Medulla oblongata (tissue), 1 donor: ENCODE measurements around the gene ATP9B.

Experiments
- DNase-seq: peaks from one replicate; pipeline ENCODE4 v3.0.0-alpha.2; 2015; ENCODE audit errors: extremely low spot score

The ATP9B gene

GRCh38 chr18:79427368-79428225 lies 358.4 kb downstream of the ATP9B start:
- no peak for DNase-seq
